K562 (cell line): ENCODE data around the gene SLC40A1. TPM values are rescaled to one million over a fixed set of nuclear protein-coding genes. Genes with fewer than 3 reads are reported as not detected.

Experiments
- MGA ChIP-seq: fragments of 450-650 bp; IDR thresholded peaks from 2 replicates; pipeline ENCODE4 v1.6.1; 2016; ENCODE audit warnings: mild to moderate bottlenecking, moderate library complexity
- polyA plus RNA-seq, 8 experiments: library from polyadenylated mRNA; depleted of rRNA in 4 of 8; stranded (reverse) in 5 of 8; unstranded in 3 of 8; fragments of >200 nt; fragmentation: Nextera tagmentation in 2 of 8; fragmentation: Illumina TruSeq in 1 of 8; extraction: Ambion mirVana in 2 of 8; extraction: Trizol in 1 of 8; gene quantifications; 2 replicates each; pipeline versions ENCODE4 v1.2.1 to v1.2.3, GENCODE V29; 2011 to 2014; ENCODE audit warnings: inconsistent platforms in 1 of 8, missing spikeins in 1 of 8
- total RNA-seq, 7 experiments: library from RNA; depleted of rRNA in 6 of 7; stranded (reverse); fragments of >200 nt in 6 of 7; fragmentation: Illumina TruSeq in 2 of 7; extraction: Trizol in 2 of 7; gene quantifications; 2 replicates each; pipeline versions ENCODE4 v1.2.1 to v1.2.3, GENCODE V29; 2011 to 2021; ENCODE audit warnings: low replicate concordance in 1 of 7

SLC40A1 gene
- total and polyA plus RNA-seq, 9 of the 15 experiments (the other 6 are each of a cell fraction or from before 2014, with no cell fraction given): 42.2 to 95.9 (median 54.9) TPM

- no peak for TF ChIP-seq MGA
Observed at GRCh38 chr2:189580658-189581353, at the start of gene SLC40A1 (continued).
